C1 segment of cervical spinal cord (tissue), 14 donors: ENCODE data around the gene RUNX2.

Source experiments
- DNase-seq, 14 donors: peaks; one replicate each; lab custom pipeline; 2025; lab: John Stamatoyannopoulos, UW

Gene RUNX2

GRCh38 chr6:45351076-45351475 lies 22.9 kb downstream of the RUNX2 start:
- DNase-seq = no peak

GRCh38 chr6:45351667-45352066 lies 23.5 kb downstream of the RUNX2 start:
- no peak for DNase-seq

- DNase-seq = no peak
Measured at GRCh38 chr6:45353654-45354053, 25.5 kb downstream of the RUNX2 start.

GRCh38 chr6:45364466-45364865 lies 36.3 kb downstream of the RUNX2 start:
- no peak for DNase-seq

- no peak for DNase-seq
Measured at GRCh38 chr6:45365036-45365435, 36.9 kb downstream of the RUNX2 start.

DNA sequence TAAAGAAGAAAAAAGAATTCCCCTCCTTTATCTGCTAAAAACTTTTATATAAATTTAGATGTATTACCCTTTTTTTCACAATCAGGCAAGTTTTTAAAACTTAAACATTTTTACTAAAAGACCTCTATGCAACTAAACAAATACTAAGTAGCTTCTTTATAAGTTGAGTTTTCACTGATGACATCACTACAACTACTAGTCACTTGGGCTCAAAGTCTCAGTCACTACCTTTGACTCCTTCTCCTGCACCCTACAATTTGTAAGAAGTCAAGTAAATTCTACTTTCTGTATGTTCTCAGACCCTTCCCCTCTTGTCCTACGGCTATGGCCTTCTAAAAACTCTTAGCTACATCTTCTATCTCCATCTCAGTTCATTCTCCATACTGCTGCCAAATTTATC lies 38.4 kb downstream of the RUNX2 start:
- no peak for DNase-seq

DNA sequence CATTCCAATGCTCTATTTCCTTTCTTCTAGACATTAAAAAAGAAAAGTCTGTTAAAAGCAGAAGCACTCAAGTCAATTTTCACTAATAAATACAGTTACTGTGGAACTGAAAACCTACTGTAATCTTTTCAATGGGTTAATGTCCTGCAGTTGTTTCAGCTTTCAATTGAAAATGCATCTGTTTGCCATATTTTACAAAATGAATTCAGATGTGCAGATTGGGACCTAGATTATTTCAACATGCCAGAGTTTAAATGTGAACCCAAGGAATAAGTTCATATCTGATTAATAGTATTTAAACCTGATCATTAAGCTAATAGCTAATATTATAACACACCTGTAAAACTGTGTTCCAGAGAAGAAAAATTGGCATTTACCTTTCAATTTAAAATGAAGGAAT lies 39.9 kb downstream of the RUNX2 start:
- no peak for DNase-seq

GRCh38 chr6:45369870-45370269 lies 41.7 kb downstream of the RUNX2 start:
- DNase-seq = no peak

DNA sequence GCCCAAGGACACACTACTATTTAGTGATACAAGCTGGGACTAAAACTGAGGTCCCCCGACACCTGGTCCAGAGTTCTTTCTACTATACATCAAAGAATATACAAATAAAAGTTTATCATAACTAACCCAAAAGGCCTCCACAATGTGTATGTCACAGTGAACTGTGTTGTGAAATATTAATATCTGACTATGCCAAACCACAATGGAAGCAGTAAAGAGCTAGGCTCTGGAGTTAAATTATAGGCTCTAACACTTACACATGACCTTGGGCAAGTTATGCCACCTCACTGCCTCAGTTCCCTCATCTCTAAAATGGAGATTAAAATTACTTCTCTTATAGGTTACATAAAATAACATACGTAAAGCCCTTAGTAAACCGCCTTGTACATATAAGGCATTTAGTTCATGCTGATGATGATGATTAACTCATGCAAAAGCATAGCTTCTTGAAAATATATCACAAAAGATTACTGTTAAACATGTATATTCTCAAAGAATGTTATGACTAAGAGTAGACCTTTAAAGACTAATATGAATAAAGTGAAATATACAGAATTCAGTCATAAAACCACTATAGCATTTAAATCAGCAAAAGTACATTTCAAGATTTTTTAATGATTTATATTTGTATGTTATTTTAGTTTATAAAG lies 43.9 kb downstream of the RUNX2 start:
- DNase-seq = no peak

DNA sequence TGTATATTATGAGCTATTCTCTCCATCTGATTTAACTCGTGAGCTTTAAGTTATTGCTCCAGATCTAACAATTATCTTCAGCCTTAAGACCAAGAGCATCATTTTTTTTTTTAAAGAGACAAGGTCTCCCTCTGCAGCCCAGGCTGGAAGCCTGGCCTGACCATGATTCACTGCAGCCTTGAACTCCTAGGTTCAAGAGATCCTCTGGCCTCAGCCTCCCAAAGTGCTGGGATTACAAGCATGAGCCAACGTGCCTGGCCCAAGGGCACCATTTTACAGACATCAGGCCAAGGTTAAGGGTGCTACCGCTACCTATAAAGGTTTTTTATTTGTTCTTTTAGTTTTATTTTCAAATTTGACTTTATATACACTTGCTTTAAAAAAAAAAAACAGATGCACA lies 47.3 kb downstream of the RUNX2 start:
- DNase-seq = no peak

DNA sequence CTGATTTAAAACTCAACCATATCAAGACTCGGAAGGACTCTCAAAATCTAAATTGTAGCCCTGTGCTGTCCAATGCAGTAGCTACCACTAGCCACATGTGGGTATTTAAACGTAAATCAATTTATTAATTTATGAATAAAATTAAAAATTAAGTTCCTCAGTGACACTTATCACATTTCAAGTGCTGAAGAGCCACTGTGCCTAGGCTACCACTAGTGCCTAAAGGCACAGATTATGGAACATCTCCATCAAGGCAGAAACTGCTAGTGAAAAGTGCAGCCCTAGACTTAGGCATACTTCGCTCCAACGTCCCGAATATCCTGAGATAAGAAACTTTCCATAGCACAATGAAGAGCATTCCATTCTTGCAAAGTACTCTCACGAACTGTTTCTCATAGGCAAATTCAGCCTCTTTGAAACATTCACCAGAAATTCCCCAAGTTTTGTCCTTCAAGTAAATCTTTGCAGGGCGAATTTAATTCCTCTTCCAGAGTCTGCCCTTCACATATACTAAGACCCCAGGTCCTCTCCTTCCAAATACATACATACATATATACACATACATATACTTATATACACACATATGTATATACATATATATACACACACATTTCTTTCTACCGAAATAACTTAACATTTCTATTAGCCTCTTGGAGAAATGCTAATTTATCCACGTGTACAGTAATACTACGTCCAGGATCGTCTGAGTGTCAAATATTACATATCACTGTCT lies 48.3 kb downstream of the RUNX2 start:
- no peak for DNase-seq

DNA sequence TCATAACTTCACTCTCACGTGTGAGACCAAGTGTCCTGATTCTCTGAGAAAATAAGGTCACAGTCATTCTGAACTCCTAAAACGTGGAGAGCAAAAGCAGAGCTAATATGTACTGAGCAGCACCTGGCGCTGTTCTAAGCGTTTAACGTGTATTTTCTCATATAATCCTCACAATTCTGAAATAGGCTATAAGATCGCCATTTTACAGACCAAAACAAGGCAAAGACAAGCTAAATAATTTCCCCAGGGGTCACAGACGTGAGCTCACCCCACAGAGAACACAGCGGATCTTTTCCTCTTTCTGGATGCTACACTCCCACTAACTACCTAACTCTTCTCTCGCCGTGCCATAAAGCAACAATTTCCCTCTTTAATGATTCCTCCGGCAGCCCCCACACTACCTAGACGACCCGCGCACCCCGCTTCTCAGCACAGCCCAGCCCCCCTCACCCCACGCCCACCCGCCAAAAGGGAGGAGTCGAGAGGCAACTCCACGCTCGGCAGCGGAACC lies 49.0 kb downstream of the RUNX2 start:
- peak in 4 of 14 donors; percentile 37 to 82 (median 62) for DNase-seq

- DNase-seq = peak; percentile 34 to 93 (median 84)
Measured at GRCh38 chr6:45377554-45378333, 49.6 kb downstream of the RUNX2 start, which contains the start of gene SUPT3H. TSS of gene SUPT3H (minus strand) at chr6:45377934.

DNA sequence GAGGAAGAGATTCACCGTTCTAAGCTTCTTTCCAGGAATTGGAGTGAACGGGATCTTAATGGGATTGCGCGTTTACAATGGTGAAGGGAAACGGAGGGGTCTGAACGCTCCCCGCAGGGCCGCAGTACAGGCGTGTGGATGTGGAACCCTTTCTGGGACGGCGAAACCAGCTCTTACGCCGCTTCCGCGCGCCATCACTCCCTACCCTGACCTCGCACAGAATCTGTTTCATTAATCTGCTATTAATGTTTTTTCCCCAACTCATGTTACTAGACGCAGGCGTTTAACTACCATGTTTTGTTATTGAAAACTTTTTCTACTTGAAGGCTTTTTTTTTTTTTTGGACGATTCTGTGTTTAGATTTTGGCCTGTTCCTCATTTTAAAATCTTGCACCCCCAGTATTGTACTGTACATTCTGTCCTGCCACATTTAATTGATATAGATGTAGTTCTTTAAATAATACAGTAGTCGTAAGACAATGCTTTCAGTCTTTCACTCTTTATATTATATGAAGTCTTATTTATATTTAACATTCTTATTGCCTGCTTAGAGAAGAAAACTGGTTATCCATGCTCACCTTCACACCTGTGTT lies 50.3 kb downstream of the RUNX2 start:
- DNase-seq = no peak

- no peak for DNase-seq
Measured at GRCh38 chr6:45382391-45382790, 54.3 kb downstream of the RUNX2 start.

DNA sequence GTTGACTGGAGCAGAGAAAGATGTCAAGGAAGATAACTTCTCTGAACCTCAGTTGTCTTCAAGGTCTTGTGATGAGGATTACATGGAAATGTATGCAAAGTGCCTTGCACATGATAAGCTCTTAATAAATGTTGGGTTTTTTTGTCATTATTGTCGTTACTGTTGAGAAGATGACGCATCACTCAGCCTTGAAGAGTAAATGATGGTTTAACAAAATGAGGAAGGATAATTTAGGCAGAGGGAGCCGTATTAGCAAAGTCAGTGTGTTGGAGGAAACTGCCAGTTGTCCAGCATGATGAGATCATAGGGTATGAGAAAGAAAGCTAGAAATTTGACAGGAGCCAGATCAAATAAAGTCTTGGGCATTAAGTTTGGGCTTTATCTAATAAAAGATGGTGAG lies 58.4 kb downstream of the RUNX2 start:
- DNase-seq = no peak

DNA sequence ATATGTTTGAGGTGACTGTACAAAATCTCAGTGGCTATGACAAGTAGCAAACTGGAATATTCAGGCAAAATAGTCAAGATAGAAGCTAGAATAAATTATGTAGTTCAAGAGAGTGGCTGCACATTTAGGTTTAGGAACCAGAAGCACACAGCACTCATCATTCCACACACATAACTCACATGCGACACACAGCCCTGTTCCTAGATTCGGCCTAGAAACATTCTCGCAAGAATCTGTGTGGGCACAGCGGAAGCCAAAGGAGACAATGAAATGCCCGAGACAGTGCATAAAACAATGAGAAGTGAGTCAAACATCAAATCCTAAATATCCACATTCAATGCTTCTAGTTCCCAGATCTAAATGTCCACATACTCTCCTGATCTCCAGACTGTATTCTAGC lies 59.1 kb downstream of the RUNX2 start:
- no peak for DNase-seq

DNA sequence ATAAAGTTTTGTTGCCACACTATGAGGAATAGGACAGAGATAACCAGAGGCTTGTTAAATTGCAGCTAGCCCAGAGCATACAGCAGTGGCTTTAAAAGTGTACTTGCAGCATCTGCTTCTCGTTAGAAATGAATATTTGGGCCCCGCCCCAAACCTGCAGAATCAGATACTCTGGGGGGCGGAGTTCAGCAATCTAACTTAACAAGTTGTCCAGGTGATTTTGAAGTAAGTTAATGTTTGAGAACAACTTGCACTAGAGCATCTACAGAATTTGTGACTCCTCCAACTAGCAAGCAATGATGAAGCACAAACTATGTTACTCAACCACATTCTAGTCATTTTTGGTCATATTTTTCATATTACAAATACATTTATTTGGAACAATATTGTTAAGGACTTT lies 60.2 kb downstream of the RUNX2 start:
- DNase-seq = no peak

DNA sequence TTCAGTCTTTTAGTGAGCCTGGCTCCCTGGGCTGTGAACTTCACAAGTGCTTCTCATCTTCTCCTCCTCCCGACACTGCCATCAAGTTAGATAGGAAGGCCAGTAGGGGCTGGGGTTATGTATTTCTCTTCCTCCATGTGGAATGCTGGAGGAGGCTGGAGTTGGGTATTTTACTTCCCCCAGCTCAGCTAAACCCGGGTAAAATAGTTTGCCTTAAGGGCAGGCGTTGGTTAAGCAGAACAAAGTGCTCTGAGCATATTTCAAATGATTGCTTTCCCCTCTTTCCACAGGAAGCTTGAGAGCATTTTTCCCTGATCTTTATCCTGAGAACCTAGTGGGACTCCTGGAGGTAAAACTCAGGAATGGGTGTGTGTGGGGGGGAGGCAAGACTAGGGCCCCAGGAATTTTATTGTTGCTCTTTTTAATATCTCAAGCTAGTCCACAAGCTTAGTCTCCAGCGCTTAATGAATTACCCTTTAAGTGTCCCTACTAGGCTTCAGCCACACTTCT lies 66.5 kb downstream of the RUNX2 start:
- DNase-seq = no peak

DNA sequence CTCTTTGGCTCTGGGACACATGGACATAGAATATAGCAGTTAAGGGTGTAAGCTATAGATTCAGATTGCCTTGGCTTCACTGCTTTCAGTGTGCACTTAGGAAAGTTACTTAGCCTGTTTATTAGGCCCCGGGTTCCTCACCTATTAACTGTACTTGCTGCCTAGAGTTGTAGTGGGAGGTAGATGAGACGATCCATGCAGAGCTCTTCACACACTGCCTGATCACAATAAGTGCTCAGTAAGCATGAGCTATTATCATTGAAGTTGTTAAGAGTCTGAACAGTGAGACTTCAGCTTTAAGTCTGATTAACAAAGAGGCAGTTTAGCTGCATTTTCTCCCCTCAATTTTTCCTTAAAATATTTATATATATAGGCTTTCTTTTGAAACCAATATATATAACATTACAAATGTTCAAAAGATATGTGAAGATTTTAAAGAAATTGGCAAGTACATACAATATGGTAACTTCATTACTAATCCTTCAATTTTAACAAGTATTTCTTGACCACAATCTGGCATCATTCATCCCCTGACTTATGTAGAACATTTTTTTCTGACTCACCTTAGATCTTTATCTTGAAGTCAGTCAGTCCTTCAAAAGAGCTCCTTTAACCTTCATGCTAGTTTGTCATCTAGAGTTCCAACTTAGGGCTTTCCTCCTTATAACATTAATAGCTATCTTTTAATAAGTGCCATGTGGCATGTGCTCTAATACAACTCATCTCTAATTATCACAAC lies 70.1 kb downstream of the RUNX2 start:
- DNase-seq = no peak

GRCh38 chr6:45400021-45400420 lies 71.9 kb downstream of the RUNX2 start:
- DNase-seq = no peak
